Posterior vena cava (tissue), 2 donors: ENCODE measurements around the gene USP54. TPM values are rescaled to one million over a fixed set of nuclear protein-coding genes. Genes with fewer than 3 reads are reported as not detected.
A peak's percentile ranks its signal among the peaks of the same experiment; 100 is the strongest.

ENCODE experiments used
- DNase-seq: peaks from one replicate; pipeline ENCODE4 v3.0.0-alpha.2; 2020; ENCODE audit warnings: low spot score
- intact Hi-C, 2 donors: fragments of 100-400 bp; cut with DNase I; formaldehyde crosslinking; loops; one replicate each; pipeline versions ENCODE4 v1.14.1 to v1.14.2; 2022 to 2023
- total RNA-seq, 2 donors: library from RNA; stranded (reverse); fragmentation: NEBNext Ultra II Directional; extraction: Animal tissue kit (Norgen Biotek cat#: 25700); gene quantifications; one replicate each; pipeline ENCODE4 v1.2.1, GENCODE V29; 2021
- donor health status: DM: yes; HTN: yes; CAD: no.
- donor health status: DM: yes; HTN: yes; CAD: no.

USP54 gene
- total RNA-seq, 2 donors from 2014 or later = 53.9 to 58.3 TPM

DNA sequence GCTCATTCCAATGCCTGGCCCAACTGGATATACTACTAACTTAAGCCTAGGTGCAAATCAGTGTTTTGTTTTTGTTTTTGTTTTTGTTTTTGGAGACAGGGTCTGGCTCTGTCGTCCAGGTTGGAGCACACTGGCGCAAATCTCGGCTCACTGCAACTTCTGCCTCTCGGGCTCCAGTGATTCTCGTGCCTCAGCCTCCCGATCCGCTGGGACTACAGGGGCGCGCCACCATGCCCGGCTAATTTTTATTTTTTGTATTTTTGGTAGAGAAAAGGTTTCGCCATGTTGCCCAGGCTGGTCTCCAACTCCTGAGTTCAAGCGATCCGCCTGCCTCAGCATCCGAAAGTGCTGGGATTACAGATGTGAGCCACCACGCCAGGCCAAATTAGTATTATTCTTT, 96.9 kb downstream of the USP54 start:
- intact Hi-C loops = no loop called here
- peak; percentile 29 for DNase-seq

GRCh38 chr10:73493781-73494180, 97.4 kb downstream of the USP54 start:
- intact Hi-C loops = no loop called here
- no peak for DNase-seq

DNA sequence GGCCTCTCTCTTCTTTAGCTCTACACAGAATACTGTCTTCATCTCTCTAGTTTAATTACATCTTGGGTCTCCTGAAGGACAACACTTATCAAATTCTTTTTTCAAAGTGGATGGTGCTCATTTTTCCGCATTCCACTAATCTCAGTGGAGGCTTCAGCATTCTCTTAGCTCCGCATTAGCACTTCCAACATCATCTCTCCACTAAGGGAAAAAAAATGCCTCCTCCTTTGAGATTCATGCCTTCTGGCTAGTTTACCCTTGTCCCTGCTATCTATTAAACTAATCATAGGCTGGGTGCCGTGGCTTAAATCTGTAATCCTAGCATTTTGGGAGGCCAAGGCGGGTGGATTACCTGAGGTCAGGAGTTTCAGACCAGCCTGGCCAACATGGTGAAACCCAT, 104.5 kb downstream of the USP54 start:
- no peak for DNase-seq

GRCh38 chr10:73485320-73485719, 105.8 kb downstream of the USP54 start:
- no peak for DNase-seq
- intact Hi-C loops = loop anchor here in 1 of 2 donors (10.0 kb wide), 1 partner anchor 1131 kb away; the partner anchor contains the start of gene DNAJB12

More for the DNA sequence above, 104.5 kb downstream of the USP54 start:
- intact Hi-C loops = loop anchor here in 1 of 2 donors (10.0 kb wide), 1 partner anchor 1132 kb away; the partner anchor contains the start of gene DNAJB12

- intact Hi-C loops = loop anchor here in 1 of 2 donors (10.0 kb wide), 1 partner anchor 1125 kb away; the partner anchor contains the start of gene DNAJB12
Measured at GRCh38 chr10:73480158-73480557, 111.0 kb downstream of the USP54 start.

GRCh38 chr10:73478636-73479035, 112.5 kb downstream of the USP54 start:
- intact Hi-C loops = no loop called here

More at GRCh38 chr10:73480158-73480557, 111.0 kb downstream of the USP54 start:
- no peak for DNase-seq

DNA sequence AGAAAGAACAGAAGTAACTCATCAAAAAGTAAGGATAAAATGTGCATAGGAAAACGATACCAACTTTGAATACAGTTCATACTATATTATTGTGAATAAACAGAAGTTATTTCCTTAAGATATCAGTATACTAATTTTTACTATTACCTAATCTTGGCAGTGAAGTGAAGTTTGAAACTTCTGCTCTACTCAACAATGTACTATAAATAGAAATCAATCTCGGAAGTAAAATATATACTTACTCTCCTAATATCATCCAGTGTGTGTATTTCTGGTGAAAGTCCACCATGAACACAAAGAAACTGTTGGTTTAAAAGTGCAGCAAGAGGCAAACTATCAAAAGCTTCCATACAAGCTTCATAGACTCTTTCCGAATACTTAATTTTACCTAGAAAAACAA, 119.9 kb downstream of the USP54 start:
- intact Hi-C loops = no loop called here
- DNase-seq = no peak

More at GRCh38 chr10:73478636-73479035, 112.5 kb downstream of the USP54 start:
- DNase-seq = no peak

DNA sequence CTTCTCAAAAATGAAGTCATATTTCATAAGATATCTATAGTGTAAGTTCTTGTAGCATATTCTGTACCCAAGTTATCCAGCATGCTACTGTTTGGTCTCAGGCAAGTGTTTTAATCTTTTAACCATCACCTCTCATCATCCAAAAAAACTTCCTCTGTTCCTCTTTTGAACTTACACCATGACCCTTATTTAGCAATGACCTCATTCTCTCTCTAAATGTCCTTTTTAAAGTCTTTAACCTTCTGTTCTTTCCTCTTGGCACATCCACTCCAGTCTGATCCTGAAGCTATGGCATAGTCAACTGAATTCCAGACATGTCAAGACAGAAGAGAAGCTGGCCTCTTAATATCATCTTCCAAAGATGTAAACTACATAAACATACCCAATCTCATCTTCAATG, 121.6 kb downstream of the USP54 start:
- no peak for DNase-seq
- intact Hi-C loops = loop anchor here in 1 of 2 donors (10.0 kb wide), 1 partner anchor 1865 kb away; no protein-coding TSS in a partner anchor

DNA sequence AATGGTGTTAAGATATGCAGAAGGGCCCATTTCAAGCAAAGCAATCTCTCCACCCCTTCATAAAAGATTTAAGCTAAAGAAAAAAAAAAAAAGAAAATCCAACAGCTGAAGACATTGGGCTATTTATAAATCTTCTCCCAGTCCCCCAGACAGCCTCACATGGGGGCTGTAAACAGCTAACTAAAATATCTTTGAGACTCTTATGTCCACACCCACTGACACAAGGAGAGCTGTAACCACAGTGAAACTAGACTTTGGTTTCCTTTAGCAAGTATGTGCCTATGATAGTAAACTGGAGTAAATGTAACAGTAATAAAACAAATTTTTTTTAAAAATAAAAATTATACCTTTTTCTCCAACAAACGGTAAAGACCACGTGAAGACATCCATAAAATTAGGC, 123.9 kb downstream of the USP54 start:
- DNase-seq = no peak
- intact Hi-C loops = loop anchor here in 1 of 2 donors (10.0 kb wide), 1 partner anchor 1862 kb away; no protein-coding TSS in a partner anchor

DNA sequence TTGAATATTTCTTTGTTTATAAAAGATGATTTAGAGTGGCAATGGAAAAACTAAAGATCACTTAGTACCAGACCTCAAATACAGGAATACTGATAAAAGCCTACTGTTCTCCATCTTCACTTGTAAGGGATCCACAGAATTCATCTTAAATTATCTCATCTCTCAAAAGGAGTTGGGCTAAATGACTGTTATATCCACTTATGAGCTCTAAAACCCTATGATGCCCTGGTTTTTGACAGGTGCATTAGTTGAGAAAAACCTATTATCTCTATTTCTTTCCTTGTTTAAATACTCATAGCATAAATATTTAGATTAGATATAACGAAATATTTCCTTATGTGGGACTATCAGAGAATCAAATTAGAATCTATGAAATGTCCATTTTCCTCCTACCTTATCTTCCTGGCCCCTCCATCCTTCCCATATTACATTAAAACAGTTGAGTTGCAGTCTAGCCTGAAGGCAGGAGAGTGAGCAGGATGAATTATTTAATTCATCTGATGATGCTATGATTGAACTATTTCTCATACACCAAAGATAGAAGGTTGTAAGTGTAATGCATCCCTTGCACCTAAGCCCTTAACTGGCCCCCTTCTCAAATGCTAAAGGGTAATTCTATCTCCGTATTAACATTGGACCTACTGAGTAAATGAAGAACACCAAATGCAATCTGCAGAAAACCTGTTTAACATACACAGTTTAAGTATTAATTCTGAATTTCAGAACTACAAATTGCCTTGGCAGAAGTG, 125.0 kb downstream of the USP54 start:
- intact Hi-C loops = loop anchor here in 1 of 2 donors (10.0 kb wide), 1 partner anchor 1861 kb away; no protein-coding TSS in a partner anchor
- no peak for DNase-seq

DNA sequence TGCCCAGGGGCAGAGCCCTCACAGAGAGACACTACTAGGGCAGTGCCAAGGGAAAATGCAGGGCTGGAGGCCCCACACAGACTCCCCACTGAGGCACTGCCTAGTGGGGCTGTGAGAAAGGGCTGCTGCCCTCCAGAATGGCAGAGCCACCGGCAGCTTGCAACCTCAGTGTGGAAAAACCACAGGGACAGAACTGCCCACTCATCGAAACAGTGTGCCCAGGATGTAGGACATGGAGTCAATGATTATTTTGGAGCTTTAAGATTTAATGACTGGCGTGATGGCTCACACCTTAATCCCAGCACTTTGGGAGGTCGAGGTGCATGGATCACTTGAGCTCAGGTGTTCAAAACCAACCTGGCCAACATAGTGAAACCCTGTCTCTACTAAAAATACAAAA, 130.2 kb downstream of the USP54 start:
- DNase-seq = no peak
- intact Hi-C loops = loop anchor here in 1 of 2 donors (10.0 kb wide), 1 partner anchor 1856 kb away; no protein-coding TSS in a partner anchor

GRCh38 chr10:73459683-73460314, 131.3 kb downstream of the USP54 start:
- DNase-seq = no peak

DNA sequence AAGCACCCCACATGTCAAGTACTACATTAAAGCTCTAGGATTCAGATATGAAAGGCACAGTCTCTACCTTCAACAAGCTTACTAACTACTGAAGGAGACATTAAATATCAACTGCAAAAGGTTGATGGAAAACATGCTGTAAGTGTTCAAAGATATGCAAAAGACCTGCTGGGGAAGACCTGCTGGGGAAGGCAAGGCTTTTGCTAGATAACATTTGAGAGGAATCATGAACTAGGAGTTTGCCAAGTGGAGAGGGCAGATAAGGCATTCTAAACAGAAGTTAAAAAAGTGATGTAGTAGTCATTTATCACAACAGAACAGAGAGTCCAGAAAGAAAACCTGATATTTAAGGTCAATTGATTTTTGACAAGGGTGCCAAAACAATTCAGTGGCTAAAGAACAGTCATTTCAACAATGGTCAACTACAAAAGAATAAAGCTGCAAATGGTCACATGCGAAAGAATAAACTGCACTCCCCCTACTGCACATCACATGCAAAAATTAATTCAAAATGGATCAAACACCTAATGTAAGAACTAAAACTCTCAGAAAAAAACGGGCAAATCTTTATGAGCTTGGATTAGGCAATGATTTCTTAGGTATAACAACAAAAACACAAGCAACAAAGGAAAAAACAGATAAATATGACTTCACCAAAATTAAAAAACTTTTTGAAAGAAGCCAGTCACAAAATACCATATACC, 134.8 kb downstream of the USP54 start:
- no peak for DNase-seq
- intact Hi-C loops = no loop called here

More at GRCh38 chr10:73459683-73460314, 131.3 kb downstream of the USP54 start:
- intact Hi-C loops = loop anchor here in 1 of 2 donors (10.0 kb wide), 1 partner anchor 1855 kb away; no protein-coding TSS in a partner anchor

- no peak for DNase-seq
- intact Hi-C loops = no loop called here
Measured at GRCh38 chr10:73449113-73449512, 142.0 kb downstream of the USP54 start.

GRCh38 chr10:73448384-73448783, 142.8 kb downstream of the USP54 start:
- intact Hi-C loops = no loop called here
- no peak for DNase-seq

Other genes with a start within 250 kb of the USP54 start
- 1 to 10 TPM in 1 of 2 donors, under 1 TPM in 1; 0.76 to 1.6 TPM for gene CFAP70, start 232.5 kb downstream of the USP54 start, total RNA-seq
- 100 to 1,000 TPM; 114 to 131 TPM for gene ANXA7, start 177.3 kb downstream of the USP54 start, total RNA-seq
- gene MSS51, start 157.8 kb downstream of the USP54 start, total RNA-seq = 1 to 10 TPM; 2.1 to 2.2 TPM
- gene PPP3CB, start 95.3 kb downstream of the USP54 start, total RNA-seq = 10 to 100 TPM; 70.4 to 76.3 TPM
- 1 to 10 TPM; 2.8 to 3.3 TPM for gene MYOZ1, start 50.1 kb upstream of the USP54 start, total RNA-seq
- gene SYNPO2L, start 64.7 kb upstream of the USP54 start, total RNA-seq = 1 to 10 TPM; 3.1 to 4.7 TPM
- 1 to 10 TPM; 7.3 to 7.8 TPM for gene AGAP5, start 106.8 kb upstream of the USP54 start, total RNA-seq
- 10 to 100 TPM; 51.3 to 51.4 TPM for gene SEC24C, start 153.0 kb upstream of the USP54 start, total RNA-seq
- gene CHCHD1, start 190.7 kb upstream of the USP54 start, total RNA-seq = 10 to 100 TPM; 15.1 to 18.8 TPM
- gene ZSWIM8, start 194.3 kb upstream of the USP54 start, total RNA-seq = 10 to 100 TPM; 73.4 to 92.0 TPM
- gene NDST2, start 220.3 kb upstream of the USP54 start, total RNA-seq = 10 to 100 TPM; 23.4 to 24.4 TPM